ENCODE data around the gene PIEZO1. TPM values are rescaled to one million over a fixed set of nuclear protein-coding genes. Genes with fewer than 3 reads are reported as not detected.
A peak's percentile ranks its signal among the peaks of the same experiment; 100 is the strongest.

The PIEZO1 gene
- total RNA-seq, 1 experiment from 2014 or later = 224 TPM

DNA sequence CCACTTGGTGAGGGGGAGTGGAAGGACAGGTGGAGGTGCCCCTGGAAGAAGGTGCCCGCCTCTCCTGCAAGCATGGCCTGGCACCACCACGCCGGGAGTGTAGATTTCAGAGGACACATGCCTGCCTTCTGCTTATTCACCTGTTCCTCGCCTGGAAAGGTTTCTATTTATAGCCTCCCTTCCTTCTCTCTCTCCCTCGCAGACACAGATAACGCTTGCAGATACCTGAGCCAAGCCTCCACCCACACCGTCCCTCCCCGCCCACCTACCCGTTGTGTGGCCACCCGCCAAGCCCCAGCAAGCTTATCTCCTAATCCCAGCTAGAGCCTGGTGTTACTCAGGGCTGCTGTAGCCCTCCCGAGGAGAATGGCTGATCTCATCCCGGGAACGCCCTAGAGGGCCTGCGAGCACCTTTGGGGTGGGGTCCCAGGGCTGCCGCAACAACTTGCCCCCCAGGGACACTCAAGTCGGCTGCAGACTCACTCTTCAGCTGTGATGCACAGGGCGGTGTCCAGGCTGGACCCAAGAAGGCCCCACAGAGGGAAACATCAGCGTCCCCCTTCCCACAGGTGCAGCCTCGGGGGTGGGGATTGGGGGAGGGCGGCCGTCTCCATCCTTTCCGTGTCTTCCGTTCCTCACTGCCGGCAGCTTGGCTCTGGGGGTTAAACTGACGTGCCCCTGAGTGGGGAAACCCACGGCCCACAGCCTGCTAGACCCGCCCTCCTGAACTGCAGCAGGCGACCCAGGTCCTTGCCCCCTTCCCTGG is 96.8 kb downstream of the PIEZO1 start:
- Histone ChIP-seq H4K20me1 (ENCODE audit: insufficient read depth) (no peaks in the 10 kb centered on the region), H3K9me2 (ENCODE audit: insufficient read depth) (no peaks in the 10 kb centered on the region), H3K36me3 (ENCODE audit: control insufficient read depth in 1 of 2, insufficient read depth in 2 of 2, low read length in 2 of 2) (no peaks in the 10 kb centered on the region), H3K9ac (ENCODE audit: low read length) (no peak overlapping the region), H3K27me3 (ENCODE audit: insufficient read depth, low read length) (no peaks in the 10 kb centered on the region), H3K9me3 (ENCODE audit: control insufficient read depth in 1 of 2, insufficient read depth in 1 of 2, low read depth in 1 of 2, low read length in 2 of 2) (no peaks in the 10 kb centered on the region), H3K4me1 (ENCODE audit: control insufficient read depth in 1 of 2, insufficient read depth in 2 of 2, low read length in 2 of 2) (peaks cover 25 to 38% of the 10 kb centered on the region in 2 experiments), H3K27ac (ENCODE audit: low read depth, low read length) (no peak overlapping the region), H3K79me2 (ENCODE audit: insufficient read depth, low read length) (no peaks in the 10 kb centered on the region), H2AFZ (ENCODE audit: low read depth, low read length, poor library complexity, severe bottlenecking) (no peak overlapping the region), H3K4me3 (replicated peaks in 1 of 2; ENCODE audit: low read depth in 1 of 2, low read length in 2 of 2) (no peak overlapping the region), H3K4me2 (ENCODE audit: low read length) (peak overlapping the region; percentile 46)
- POLR2A ChIA-PET = no interaction called here
- TF ChIP-seq, protein P1, sequence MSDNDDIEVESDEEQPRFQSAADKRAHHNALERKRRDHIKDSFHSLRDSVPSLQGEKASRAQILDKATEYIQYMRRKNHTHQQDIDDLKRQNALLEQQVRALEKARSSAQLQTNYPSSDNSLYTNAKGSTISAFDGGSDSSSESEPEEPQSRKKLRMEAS (IDR thresholded peaks at IDR 0.05) = no peak
- no peak for TF ChIP-seq CEBPB (IDR thresholded peaks at IDR 0.05; ENCODE audit: low read depth)
- no peak; the same call in 1 of the 2 replicates for TF ChIP-seq EGR1 (IDR thresholded peaks at IDR 0.05; ENCODE audit: low read depth)
- TF ChIP-seq ELF1 (IDR thresholded peaks at IDR 0.05; ENCODE audit: borderline replicate concordance, low read depth) = no peak
- TF ChIP-seq JUND (IDR thresholded peaks at IDR 0.05) = no peak
- TF ChIP-seq SP1 (IDR thresholded peaks at IDR 0.05; ENCODE audit: low read depth) = no peak
- TF ChIP-seq CBX3 (IDR thresholded peaks at IDR 0.05; ENCODE audit: low read depth) = no peak
- TF ChIP-seq SRF (IDR thresholded peaks at IDR 0.05; ENCODE audit: low read depth) = no peak
- TF ChIP-seq, protein P2, sequence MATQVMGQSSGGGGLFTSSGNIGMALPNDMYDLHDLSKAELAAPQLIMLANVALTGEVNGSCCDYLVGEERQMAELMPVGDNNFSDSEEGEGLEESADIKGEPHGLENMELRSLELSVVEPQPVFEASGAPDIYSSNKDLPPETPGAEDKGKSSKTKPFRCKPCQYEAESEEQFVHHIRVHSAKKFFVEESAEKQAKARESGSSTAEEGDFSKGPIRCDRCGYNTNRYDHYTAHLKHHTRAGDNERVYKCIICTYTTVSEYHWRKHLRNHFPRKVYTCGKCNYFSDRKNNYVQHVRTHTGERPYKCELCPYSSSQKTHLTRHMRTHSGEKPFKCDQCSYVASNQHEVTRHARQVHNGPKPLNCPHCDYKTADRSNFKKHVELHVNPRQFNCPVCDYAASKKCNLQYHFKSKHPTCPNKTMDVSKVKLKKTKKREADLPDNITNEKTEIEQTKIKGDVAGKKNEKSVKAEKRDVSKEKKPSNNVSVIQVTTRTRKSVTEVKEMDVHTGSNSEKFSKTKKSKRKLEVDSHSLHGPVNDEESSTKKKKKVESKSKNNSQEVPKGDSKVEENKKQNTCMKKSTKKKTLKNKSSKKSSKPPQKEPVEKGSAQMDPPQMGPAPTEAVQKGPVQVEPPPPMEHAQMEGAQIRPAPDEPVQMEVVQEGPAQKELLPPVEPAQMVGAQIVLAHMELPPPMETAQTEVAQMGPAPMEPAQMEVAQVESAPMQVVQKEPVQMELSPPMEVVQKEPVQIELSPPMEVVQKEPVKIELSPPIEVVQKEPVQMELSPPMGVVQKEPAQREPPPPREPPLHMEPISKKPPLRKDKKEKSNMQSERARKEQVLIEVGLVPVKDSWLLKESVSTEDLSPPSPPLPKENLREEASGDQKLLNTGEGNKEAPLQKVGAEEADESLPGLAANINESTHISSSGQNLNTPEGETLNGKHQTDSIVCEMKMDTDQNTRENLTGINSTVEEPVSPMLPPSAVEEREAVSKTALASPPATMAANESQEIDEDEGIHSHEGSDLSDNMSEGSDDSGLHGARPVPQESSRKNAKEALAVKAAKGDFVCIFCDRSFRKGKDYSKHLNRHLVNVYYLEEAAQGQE (IDR thresholded peaks at IDR 0.05; ENCODE audit: low read depth) = no peak
- TF ChIP-seq POLR2AphosphoS5 (IDR thresholded peaks at IDR 0.05; ENCODE audit: low read depth, low read length) = no peak
- TF ChIP-seq, protein P3, sequence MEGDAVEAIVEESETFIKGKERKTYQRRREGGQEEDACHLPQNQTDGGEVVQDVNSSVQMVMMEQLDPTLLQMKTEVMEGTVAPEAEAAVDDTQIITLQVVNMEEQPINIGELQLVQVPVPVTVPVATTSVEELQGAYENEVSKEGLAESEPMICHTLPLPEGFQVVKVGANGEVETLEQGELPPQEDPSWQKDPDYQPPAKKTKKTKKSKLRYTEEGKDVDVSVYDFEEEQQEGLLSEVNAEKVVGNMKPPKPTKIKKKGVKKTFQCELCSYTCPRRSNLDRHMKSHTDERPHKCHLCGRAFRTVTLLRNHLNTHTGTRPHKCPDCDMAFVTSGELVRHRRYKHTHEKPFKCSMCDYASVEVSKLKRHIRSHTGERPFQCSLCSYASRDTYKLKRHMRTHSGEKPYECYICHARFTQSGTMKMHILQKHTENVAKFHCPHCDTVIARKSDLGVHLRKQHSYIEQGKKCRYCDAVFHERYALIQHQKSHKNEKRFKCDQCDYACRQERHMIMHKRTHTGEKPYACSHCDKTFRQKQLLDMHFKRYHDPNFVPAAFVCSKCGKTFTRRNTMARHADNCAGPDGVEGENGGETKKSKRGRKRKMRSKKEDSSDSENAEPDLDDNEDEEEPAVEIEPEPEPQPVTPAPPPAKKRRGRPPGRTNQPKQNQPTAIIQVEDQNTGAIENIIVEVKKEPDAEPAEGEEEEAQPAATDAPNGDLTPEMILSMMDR (IDR thresholded peaks at IDR 0.05 in 2 of 3, conservative IDR thresholded peaks at IDR 0.05 in 1 of 3; ENCODE audit: borderline replicate concordance in 1 of 3, insufficient read depth in 1 of 3, low read depth in 2 of 3, low read length in 2 of 3) = no peak
- no peak for TF ChIP-seq ZFX (IDR thresholded peaks at IDR 0.05)
- intact Hi-C loops (cut with micrococcal nuclease) = no loop called here
- no peak for ATAC-seq
- CTCF ChIA-PET = interaction anchor here (1.2 to 1.6 kb wide), 2 partner anchors 15 to 49 kb away, joined by 3 to 5 read pairs; no protein-coding TSS in a partner anchor
- RAD21 ChIA-PET (ENCODE audit: low non-redundant PET in 1 of 2, low total read pairs in 2 of 2, uncharacterized antibody in 2 of 2, unreplicated experiment in 2 of 2) = no interaction called here
- BruUV-seq (replicated peaks) = no TSS peak
- no peak for DNase-seq (ENCODE audit: low read depth, low spot score)

Data from HCT116 (cell line).